GM21529 (cell line): ENCODE data around the gene CDH13.

ENCODE experiments used
- ATAC-seq: cut with Tn5 transposase; IDR thresholded peaks from one replicate; pipeline ENCODE4 v1.9.1; 2021; ENCODE audit not compliant: unreplicated experiment

Gene CDH13

GRCh38 chr16:82773018-82773417 lies 146.2 kb downstream of the CDH13 start:
- no peak for ATAC-seq

- ATAC-seq = peak; percentile 76
These were observed 149.8 kb downstream of the CDH13 start for GRCh38 chr16:82776470-82777146.

- ATAC-seq = no peak
These were observed 156.0 kb downstream of the CDH13 start for GRCh38 chr16:82782715-82783251.

GRCh38 chr16:82783933-82784572 lies 157.3 kb downstream of the CDH13 start:
- ATAC-seq = no peak

GRCh38 chr16:82784573-82784968 lies 157.8 kb downstream of the CDH13 start:
- no peak for ATAC-seq

- no peak for ATAC-seq
These were observed 161.5 kb downstream of the CDH13 start for GRCh38 chr16:82788225-82788624.

GRCh38 chr16:82788919-82789318 lies 162.2 kb downstream of the CDH13 start:
- no peak for ATAC-seq

GRCh38 chr16:82792693-82793092 lies 165.9 kb downstream of the CDH13 start:
- no peak for ATAC-seq

- no peak for ATAC-seq
These were observed 166.9 kb downstream of the CDH13 start for GRCh38 chr16:82793528-82794245.

GRCh38 chr16:82796047-82796446 lies 169.3 kb downstream of the CDH13 start:
- no peak for ATAC-seq

- ATAC-seq = no peak
These were observed 174.6 kb downstream of the CDH13 start for GRCh38 chr16:82801361-82801760.

- no peak for ATAC-seq
These were observed 179.1 kb downstream of the CDH13 start for GRCh38 chr16:82805866-82806265.

GRCh38 chr16:82807311-82807710 lies 180.5 kb downstream of the CDH13 start:
- ATAC-seq = no peak

- no peak for ATAC-seq
These were observed 181.3 kb downstream of the CDH13 start for GRCh38 chr16:82808036-82808435.

GRCh38 chr16:82810077-82810476 lies 183.3 kb downstream of the CDH13 start:
- ATAC-seq = no peak

- no peak for ATAC-seq
These were observed 187.3 kb downstream of the CDH13 start for GRCh38 chr16:82814059-82814458.

GRCh38 chr16:82819286-82819685 lies 192.5 kb downstream of the CDH13 start:
- ATAC-seq = no peak

- no peak for ATAC-seq
These were observed 194.1 kb downstream of the CDH13 start for GRCh38 chr16:82820855-82821254.

- no peak for ATAC-seq
These were observed 197.6 kb downstream of the CDH13 start for GRCh38 chr16:82824408-82824807.

- ATAC-seq = no peak
These were observed 202.5 kb downstream of the CDH13 start for GRCh38 chr16:82829301-82829700.

- ATAC-seq = no peak
These were observed 204.2 kb downstream of the CDH13 start for GRCh38 chr16:82830944-82831343.

GRCh38 chr16:82832821-82833220 lies 206.1 kb downstream of the CDH13 start:
- no peak for ATAC-seq
